ENCODE data around the gene ARHGAP31.

Gene ARHGAP31

DNA sequence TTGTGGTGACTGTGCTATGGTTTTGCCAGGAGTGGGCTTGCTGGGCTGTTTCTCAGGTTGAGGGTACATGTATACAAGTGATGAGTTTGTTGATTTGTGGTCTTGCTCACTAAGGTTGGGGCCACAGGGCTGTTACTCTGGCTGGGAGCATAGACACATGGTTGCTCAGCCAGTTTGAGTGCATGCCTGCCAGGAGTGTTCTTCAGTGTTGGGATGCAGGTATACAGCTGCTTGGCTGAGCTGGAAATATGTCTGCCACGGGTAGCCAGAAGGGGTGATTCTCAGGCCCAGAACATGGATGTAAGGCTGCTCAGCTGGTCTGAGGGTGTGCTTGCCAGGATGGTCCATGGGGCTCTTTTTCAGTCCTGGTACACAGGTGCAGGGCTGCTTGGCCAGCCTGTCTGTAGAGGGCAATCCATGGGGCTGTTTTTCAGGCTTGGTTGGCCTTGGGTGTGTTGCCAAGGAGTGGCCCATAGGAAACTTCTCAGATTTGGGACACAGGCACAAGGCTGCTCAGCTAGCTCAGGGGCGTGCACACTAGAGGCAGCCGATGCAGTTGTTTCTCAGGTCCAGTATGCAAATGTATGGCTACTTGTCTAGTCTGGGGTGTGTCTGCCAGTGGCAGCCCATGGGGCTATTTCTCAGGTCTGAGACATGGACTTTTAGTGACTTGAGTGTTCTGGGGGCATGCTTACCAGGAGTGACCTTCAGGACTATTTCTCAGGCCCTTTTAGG lies 5.3 kb upstream of the ARHGAP31 start:
- H3K9me3 ChIP-seq (ENCODE audit: control insufficient read depth, insufficient read depth, low read depth, low read length): no peaks in the 10 kb centered on the region
- TF ChIP-seq ZNF133 (tag by site-specific recombination; IDR thresholded peaks at IDR 0.05) (no peak), ZNF571 (tag by site-specific recombination; IDR thresholded peaks at IDR 0.05) (no peak), ZNF202 (tag by site-specific recombination; IDR thresholded peaks at IDR 0.05; ENCODE audit: borderline replicate concordance) (no peak), ZBTB8A (tag by site-specific recombination; IDR thresholded peaks at IDR 0.05) (no peak), ZNF664 (tag by site-specific recombination; IDR thresholded peaks at IDR 0.05) (no peak), ZNF266 (tag by site-specific recombination; IDR thresholded peaks at IDR 0.05; ENCODE audit: low read depth) (no peak), SALL2 (tag by site-specific recombination; IDR thresholded peaks at IDR 0.05; ENCODE audit: borderline replicate concordance) (no peak), ZNF621 (tag by site-specific recombination; IDR thresholded peaks at IDR 0.05) (no peak), ZBTB21 (tag by site-specific recombination; IDR thresholded peaks at IDR 0.05) (no peak), ZNF292 (tag by site-specific recombination; IDR thresholded peaks at IDR 0.05; ENCODE audit: borderline replicate concordance, low read depth) (no peak), ZBTB1 (tag by site-specific recombination; IDR thresholded peaks at IDR 0.05) (no peak)
- TF ChIP-seq, protein P1, sequence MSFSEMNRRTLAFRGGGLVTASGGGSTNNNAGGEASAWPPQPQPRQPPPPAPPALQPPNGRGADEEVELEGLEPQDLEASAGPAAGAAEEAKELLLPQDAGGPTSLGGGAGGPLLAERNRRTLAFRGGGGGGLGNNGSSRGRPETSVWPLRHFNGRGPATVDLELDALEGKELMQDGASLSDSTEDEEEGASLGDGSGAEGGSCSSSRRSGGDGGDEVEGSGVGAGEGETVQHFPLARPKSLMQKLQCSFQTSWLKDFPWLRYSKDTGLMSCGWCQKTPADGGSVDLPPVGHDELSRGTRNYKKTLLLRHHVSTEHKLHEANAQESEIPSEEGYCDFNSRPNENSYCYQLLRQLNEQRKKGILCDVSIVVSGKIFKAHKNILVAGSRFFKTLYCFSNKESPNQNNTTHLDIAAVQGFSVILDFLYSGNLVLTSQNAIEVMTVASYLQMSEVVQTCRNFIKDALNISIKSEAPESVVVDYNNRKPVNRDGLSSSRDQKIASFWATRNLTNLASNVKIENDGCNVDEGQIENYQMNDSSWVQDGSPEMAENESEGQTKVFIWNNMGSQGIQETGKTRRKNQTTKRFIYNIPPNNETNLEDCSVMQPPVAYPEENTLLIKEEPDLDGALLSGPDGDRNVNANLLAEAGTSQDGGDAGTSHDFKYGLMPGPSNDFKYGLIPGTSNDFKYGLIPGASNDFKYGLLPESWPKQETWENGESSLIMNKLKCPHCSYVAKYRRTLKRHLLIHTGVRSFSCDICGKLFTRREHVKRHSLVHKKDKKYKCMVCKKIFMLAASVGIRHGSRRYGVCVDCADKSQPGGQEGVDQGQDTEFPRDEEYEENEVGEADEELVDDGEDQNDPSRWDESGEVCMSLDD (tag by site-specific recombination; IDR thresholded peaks at IDR 0.05): no peak
- TF ChIP-seq, protein P2, sequence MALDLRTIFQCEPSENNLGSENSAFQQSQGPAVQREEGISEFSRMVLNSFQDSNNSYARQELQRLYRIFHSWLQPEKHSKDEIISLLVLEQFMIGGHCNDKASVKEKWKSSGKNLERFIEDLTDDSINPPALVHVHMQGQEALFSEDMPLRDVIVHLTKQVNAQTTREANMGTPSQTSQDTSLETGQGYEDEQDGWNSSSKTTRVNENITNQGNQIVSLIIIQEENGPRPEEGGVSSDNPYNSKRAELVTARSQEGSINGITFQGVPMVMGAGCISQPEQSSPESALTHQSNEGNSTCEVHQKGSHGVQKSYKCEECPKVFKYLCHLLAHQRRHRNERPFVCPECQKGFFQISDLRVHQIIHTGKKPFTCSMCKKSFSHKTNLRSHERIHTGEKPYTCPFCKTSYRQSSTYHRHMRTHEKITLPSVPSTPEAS (tag by site-specific recombination; IDR thresholded peaks at IDR 0.05): no peak
- TF ChIP-seq, protein P3, sequence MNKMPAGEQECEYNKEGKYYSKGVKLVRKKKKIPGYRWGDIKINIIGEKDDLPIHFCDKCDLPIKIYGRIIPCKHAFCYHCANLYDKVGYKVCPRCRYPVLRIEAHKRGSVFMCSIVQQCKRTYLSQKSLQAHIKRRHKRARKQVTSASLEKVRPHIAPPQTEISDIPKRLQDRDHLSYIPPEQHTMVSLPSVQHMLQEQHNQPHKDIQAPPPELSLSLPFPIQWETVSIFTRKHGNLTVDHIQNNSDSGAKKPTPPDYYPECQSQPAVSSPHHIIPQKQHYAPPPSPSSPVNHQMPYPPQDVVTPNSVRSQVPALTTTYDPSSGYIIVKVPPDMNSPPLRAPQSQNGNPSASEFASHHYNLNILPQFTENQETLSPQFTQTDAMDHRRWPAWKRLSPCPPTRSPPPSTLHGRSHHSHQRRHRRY (tag by site-specific recombination; IDR thresholded peaks at IDR 0.05): no peak
- TF ChIP-seq, protein P4, sequence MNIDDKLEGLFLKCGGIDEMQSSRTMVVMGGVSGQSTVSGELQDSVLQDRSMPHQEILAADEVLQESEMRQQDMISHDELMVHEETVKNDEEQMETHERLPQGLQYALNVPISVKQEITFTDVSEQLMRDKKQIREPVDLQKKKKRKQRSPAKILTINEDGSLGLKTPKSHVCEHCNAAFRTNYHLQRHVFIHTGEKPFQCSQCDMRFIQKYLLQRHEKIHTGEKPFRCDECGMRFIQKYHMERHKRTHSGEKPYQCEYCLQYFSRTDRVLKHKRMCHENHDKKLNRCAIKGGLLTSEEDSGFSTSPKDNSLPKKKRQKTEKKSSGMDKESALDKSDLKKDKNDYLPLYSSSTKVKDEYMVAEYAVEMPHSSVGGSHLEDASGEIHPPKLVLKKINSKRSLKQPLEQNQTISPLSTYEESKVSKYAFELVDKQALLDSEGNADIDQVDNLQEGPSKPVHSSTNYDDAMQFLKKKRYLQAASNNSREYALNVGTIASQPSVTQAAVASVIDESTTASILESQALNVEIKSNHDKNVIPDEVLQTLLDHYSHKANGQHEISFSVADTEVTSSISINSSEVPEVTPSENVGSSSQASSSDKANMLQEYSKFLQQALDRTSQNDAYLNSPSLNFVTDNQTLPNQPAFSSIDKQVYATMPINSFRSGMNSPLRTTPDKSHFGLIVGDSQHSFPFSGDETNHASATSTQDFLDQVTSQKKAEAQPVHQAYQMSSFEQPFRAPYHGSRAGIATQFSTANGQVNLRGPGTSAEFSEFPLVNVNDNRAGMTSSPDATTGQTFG (tag by site-specific recombination; IDR thresholded peaks at IDR 0.05; ENCODE audit: borderline replicate concordance): no peak
- TF ChIP-seq, protein P5, sequence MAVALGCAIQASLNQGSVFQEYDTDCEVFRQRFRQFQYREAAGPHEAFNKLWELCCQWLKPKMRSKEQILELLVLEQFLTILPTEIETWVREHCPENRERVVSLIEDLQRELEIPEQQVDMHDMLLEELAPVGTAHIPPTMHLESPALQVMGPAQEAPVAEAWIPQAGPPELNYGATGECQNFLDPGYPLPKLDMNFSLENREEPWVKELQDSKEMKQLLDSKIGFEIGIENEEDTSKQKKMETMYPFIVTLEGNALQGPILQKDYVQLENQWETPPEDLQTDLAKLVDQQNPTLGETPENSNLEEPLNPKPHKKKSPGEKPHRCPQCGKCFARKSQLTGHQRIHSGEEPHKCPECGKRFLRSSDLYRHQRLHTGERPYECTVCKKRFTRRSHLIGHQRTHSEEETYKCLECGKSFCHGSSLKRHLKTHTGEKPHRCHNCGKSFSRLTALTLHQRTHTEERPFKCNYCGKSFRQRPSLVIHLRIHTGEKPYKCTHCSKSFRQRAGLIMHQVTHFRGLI (tag by site-specific recombination; IDR thresholded peaks at IDR 0.05): no peak
- TF ChIP-seq, protein P6, sequence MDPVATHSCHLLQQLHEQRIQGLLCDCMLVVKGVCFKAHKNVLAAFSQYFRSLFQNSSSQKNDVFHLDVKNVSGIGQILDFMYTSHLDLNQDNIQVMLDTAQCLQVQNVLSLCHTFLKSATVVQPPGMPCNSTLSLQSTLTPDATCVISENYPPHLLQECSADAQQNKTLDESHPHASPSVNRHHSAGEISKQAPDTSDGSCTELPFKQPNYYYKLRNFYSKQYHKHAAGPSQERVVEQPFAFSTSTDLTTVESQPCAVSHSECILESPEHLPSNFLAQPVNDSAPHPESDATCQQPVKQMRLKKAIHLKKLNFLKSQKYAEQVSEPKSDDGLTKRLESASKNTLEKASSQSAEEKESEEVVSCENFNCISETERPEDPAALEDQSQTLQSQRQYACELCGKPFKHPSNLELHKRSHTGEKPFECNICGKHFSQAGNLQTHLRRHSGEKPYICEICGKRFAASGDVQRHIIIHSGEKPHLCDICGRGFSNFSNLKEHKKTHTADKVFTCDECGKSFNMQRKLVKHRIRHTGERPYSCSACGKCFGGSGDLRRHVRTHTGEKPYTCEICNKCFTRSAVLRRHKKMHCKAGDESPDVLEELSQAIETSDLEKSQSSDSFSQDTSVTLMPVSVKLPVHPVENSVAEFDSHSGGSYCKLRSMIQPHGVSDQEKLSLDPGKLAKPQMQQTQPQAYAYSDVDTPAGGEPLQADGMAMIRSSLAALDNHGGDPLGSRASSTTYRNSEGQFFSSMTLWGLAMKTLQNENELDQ (tag by site-specific recombination; IDR thresholded peaks at IDR 0.05; ENCODE audit: low read depth): no peak
- TF ChIP-seq, protein P7, sequence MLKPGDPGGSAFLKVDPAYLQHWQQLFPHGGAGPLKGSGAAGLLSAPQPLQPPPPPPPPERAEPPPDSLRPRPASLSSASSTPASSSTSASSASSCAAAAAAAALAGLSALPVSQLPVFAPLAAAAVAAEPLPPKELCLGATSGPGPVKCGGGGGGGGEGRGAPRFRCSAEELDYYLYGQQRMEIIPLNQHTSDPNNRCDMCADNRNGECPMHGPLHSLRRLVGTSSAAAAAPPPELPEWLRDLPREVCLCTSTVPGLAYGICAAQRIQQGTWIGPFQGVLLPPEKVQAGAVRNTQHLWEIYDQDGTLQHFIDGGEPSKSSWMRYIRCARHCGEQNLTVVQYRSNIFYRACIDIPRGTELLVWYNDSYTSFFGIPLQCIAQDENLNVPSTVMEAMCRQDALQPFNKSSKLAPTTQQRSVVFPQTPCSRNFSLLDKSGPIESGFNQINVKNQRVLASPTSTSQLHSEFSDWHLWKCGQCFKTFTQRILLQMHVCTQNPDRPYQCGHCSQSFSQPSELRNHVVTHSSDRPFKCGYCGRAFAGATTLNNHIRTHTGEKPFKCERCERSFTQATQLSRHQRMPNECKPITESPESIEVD (tag by site-specific recombination; IDR thresholded peaks at IDR 0.05): no peak
- POLR2A ChIA-PET: no interaction called here

More for the DNA sequence above, 5.3 kb upstream of the ARHGAP31 start:
- Histone ChIP-seq H3K4me1 (ENCODE audit: control insufficient read depth, insufficient read depth, low read length) (no peaks in the 10 kb centered on the region), H3K4me3 (ENCODE audit: low read depth, low read length) (no peak overlapping the region), H3K27ac (ENCODE audit: extremely low read depth, low read depth, low read length) (no peak overlapping the region), H3K36me3 (ENCODE audit: control insufficient read depth in 2 of 2, insufficient read depth in 1 of 2, low read length in 2 of 2) (no peaks in the 10 kb centered on the region)
- CTCF ChIA-PET: no interaction called here
